Measurements from ENCODE around the gene CD47.
A peak's percentile ranks its signal among the peaks of the same experiment; 100 is the strongest.

Gene CD47

GRCh38 chr3:108090049-108090700 lies 656 bp downstream of the CD47 start:
- peak; percentile 51 for DNase-seq

GRCh38 chr3:108089579-108089978 lies 1.3 kb downstream of the CD47 start:
- no peak for DNase-seq

- peak; percentile 41 for DNase-seq
Measured at GRCh38 chr3:108088697-108089096, 2.1 kb downstream of the CD47 start.

GRCh38 chr3:108088146-108088545 lies 2.7 kb downstream of the CD47 start:
- DNase-seq: no peak

- DNase-seq: no peak
Measured at GRCh38 chr3:108086653-108087052, 4.2 kb downstream of the CD47 start.

- peak; percentile 33 for DNase-seq
Measured at GRCh38 chr3:108085810-108086350, 5.0 kb downstream of the CD47 start.

GRCh38 chr3:108085370-108085769 lies 5.5 kb downstream of the CD47 start:
- DNase-seq: no peak

GRCh38 chr3:108079877-108080276 lies 11.0 kb downstream of the CD47 start:
- DNase-seq: no peak

- DNase-seq: no peak
Measured at GRCh38 chr3:108079043-108079442, 11.8 kb downstream of the CD47 start.

- no peak for DNase-seq
Measured at GRCh38 chr3:108076564-108076963, 14.3 kb downstream of the CD47 start.

GRCh38 chr3:108073764-108074431 lies 16.9 kb downstream of the CD47 start:
- DNase-seq: peak; percentile 35

- DNase-seq: no peak
Measured at GRCh38 chr3:108071368-108071767, 19.5 kb downstream of the CD47 start.

- DNase-seq: no peak
Measured at GRCh38 chr3:108070356-108070755, 20.5 kb downstream of the CD47 start.

GRCh38 chr3:108067768-108068167 lies 23.1 kb downstream of the CD47 start:
- DNase-seq: no peak

- DNase-seq: no peak
Measured at GRCh38 chr3:108065096-108065495, 25.7 kb downstream of the CD47 start.

GRCh38 chr3:108064293-108064887 lies 26.4 kb downstream of the CD47 start:
- no peak for DNase-seq

- no peak for DNase-seq
Measured at GRCh38 chr3:108062051-108062450, 28.8 kb downstream of the CD47 start.

- peak; percentile 9 for DNase-seq
Measured at GRCh38 chr3:108060331-108060730, 30.5 kb downstream of the CD47 start.

- DNase-seq: no peak
Measured at GRCh38 chr3:108055931-108056330, 34.9 kb downstream of the CD47 start.

- no peak for DNase-seq
Measured at GRCh38 chr3:108054935-108055334, 35.9 kb downstream of the CD47 start.

GRCh38 chr3:108053483-108053882 lies 37.3 kb downstream of the CD47 start:
- DNase-seq: no peak

GRCh38 chr3:108053067-108053466 lies 37.8 kb downstream of the CD47 start:
- DNase-seq: no peak

- peak; percentile 20 for DNase-seq
Measured at GRCh38 chr3:108051005-108051404, 39.8 kb downstream of the CD47 start.

GRCh38 chr3:108047987-108048386 lies 42.8 kb downstream of the CD47 start:
- DNase-seq: no peak
